Measurements from ENCODE around the gene OLFML3. TPM values are rescaled to one million over a fixed set of nuclear protein-coding genes. Genes with fewer than 3 reads are reported as not detected.

Gene OLFML3
- total and polyA plus RNA-seq, 2 of the 8 experiments (the other 6 are each of a cell fraction or from before 2014, with no cell fraction given): 56.0 to 72.3 TPM

GRCh38 chr1:114002492-114003239 lies 23.4 kb downstream of the OLFML3 start:
- Histone ChIP-seq H2BK20ac (ENCODE audit: low read length) (no peak overlapping the region), H2AK5ac (ENCODE audit: low read depth, low read length) (no peak overlapping the region; the same call in 1 of the 2 replicates), H3K79me2 (ENCODE audit: control insufficient read depth in 1 of 2, insufficient read depth in 2 of 2, low read length in 2 of 2) (no peaks in the 10 kb centered on the region), H2AFZ (ENCODE audit: low read length) (peak overlapping the region; percentile 51; the same call in 1 of the 2 replicates), H3K4me2 (ENCODE audit: insufficient read depth in 1 of 2, low read depth in 2 of 2, low read length in 2 of 2) (peak overlapping the region in 1 of 2 experiments; percentile 29; a peak in 1 of 4 replicates), H3K14ac (ENCODE audit: insufficient read length) (no peak overlapping the region), H3K4ac (replicated peaks; ENCODE audit: insufficient read length, low read depth, low read length) (peak overlapping the region; percentile 2), H3K23me2 (ENCODE audit: low read depth, low read length) (no peaks in the 10 kb centered on the region), H3K4me3 (ENCODE audit: extremely low read depth in 1 of 4, insufficient read depth in 2 of 4, low read depth in 3 of 4, low read length in 4 of 4) (no peak overlapping the region), H4K8ac (ENCODE audit: extremely low read depth, insufficient read depth, low read length) (peak overlapping the region; percentile 54; the same call in 1 of the 2 replicates), H2BK5ac (ENCODE audit: low read depth, low read length) (peak overlapping the region; percentile 27; the same call in 1 of the 2 replicates), H3K9ac (replicated peaks in 1 of 4; ENCODE audit: extremely low read depth in 1 of 4, low read depth in 3 of 4, low read length in 3 of 4) (no peak overlapping the region), H3K79me1 (ENCODE audit: low read depth, low read length) (no peaks in the 10 kb centered on the region), H2BK12ac (ENCODE audit: low read depth, low read length) (peak overlapping the region; percentile 85; the same call in 1 of the 2 replicates), H3K27me3 (replicated peaks in 1 of 4; ENCODE audit: control insufficient read depth in 3 of 4, extremely low read depth in 1 of 4, insufficient read depth in 3 of 4, low read length in 3 of 4) (no peaks in the 10 kb centered on the region), H4K20me1 (replicated peaks in 1 of 2; ENCODE audit: control insufficient read depth in 1 of 2, insufficient read depth in 2 of 2, low read length in 2 of 2) (no peaks in the 10 kb centered on the region), H4K5ac (ENCODE audit: insufficient read length, low read depth, low read length) (no peak overlapping the region), H4K91ac (replicated peaks; ENCODE audit: insufficient read length, low read length) (peak overlapping the region; percentile 63), H2BK120ac (replicated peaks; ENCODE audit: low read depth, low read length) (peak overlapping the region; percentile 5), H3K36me3 (ENCODE audit: control insufficient read depth in 2 of 4, insufficient read depth in 4 of 4, low read length in 3 of 4) (no peaks in the 10 kb centered on the region), H3K4me1 (replicated peaks in 1 of 4; ENCODE audit: control insufficient read depth in 3 of 4, insufficient read depth in 4 of 4, low read length in 3 of 4) (peaks cover 7 to 16% (median 12%) of the 10 kb centered on the region in 4 experiments), H3K56ac (replicated peaks; ENCODE audit: insufficient read length, low read depth, low read length) (no peak overlapping the region), H3K9me3 (ENCODE audit: insufficient read depth in 2 of 2, low read depth in 1 of 2, low read length in 1 of 2) (no peaks in the 10 kb centered on the region; a peak in 2 of 4 replicates), H2BK15ac (ENCODE audit: low read length) (no peak overlapping the region), H3K18ac (ENCODE audit: extremely low read depth, low read length) (peak overlapping the region; percentile 79), H3K27ac (ENCODE audit: low read depth, low read length) (no peak overlapping the region; the same call in 1 of the 2 replicates), H3K23ac (ENCODE audit: insufficient read length) (no peak overlapping the region)
- TF ChIP-seq CHD1 (IDR thresholded peaks at IDR 0.05; ENCODE audit: low read depth, low read length) (no peak), PHF8 (conservative IDR thresholded peaks at IDR 0.05; ENCODE audit: low read depth, low read length) (no peak)
- ChIA-PET CTCF (ENCODE audit: partially characterized antibody) (interaction anchor here (0.6 to 3.7 kb wide), 9 partner anchors 15 to 1185 kb away, joined by 3 to 23 read pairs (median 4); partner anchors contain the start of gene OLFML3), POLR2A (ENCODE audit: partially characterized antibody) (interaction anchor here (0.7 to 3.6 kb wide), 6 partner anchors 9 to 85 kb away, joined by 3 to 14 read pairs (median 3); no protein-coding TSS in a partner anchor)
- 68% methylated on average over 14 of the region's 15 CpGs; no CpG with 5 or more reads in 1 of the 2 experiments for WGBS, 2 experiments (ENCODE audit: extremely low coverage in 1 of 2, insufficient coverage in 1 of 2, insufficient read length in 1 of 2, insufficient replicate concordance in 2 of 2, low coverage in 1 of 2, low lambda C conversion rate in 2 of 2, missing lambda C conversion rate in 1 of 2)
- DNase-seq (ENCODE audit: low read depth in 1 of 2, low spot score in 2 of 2) (no peak), FAIRE-seq (no peak)

Data from H1 (cell line).